IMR-90 (cell line): ENCODE data around the gene SPRR3. TPM values are rescaled to one million over a fixed set of nuclear protein-coding genes. Genes with fewer than 3 reads are reported as not detected.

Experiments
- ATAC-seq: fragments of 200-7000 bp; cut with Tn5 transposase; 2 replicates; pipeline ENCODE4 v1.9.1; 2020; ENCODE audit warnings: low read depth, mild to moderate bottlenecking, moderate library complexity
- BruUV-seq: library from RNA; stranded (reverse); fragments of 400-500 nt; replicated peaks from 2 replicates; lab custom pipeline; 2021; lab: Mats Ljungman, UMichigan
- CTCF ChIA-PET: fragments of 300-600 bp; formaldehyde crosslinking; extraction: SDS; loops from one replicate; lab custom pipeline; 2021; ENCODE audit warnings: antibody characterized with exemption; lab: Yijun Ruan, JAX
- POLR2A ChIA-PET: fragments of 300-600 bp; sonication (Branson Sonifier 250); formaldehyde crosslinking; loops from one replicate; lab custom pipeline; 2022; ENCODE audit warnings: antibody characterized with exemption; ENCODE audit not compliant: unreplicated experiment; lab: Charles Lee
- DNase-seq: peaks from one replicate; pipeline ENCODE4 v3.0.0; 2013
- H2AFZ ChIP-seq: replicated peaks from 2 replicates; pipeline ENCODE3; 2013; ENCODE audit warnings: low read length, mild to moderate bottlenecking; ENCODE audit not compliant: poor library complexity
- H2AK5ac ChIP-seq: 2 replicates; pipeline ENCODE4 v1.6.1; 2013; ENCODE audit warnings: low read depth, low read length, inconsistent platforms
- H2AK9ac ChIP-seq: replicated peaks from 2 replicates; pipeline ENCODE3; 2013; ENCODE audit warnings: mild to moderate bottlenecking, low read depth, low read length, moderate library complexity; ENCODE audit not compliant: poor library complexity
- H2BK120ac ChIP-seq: 2 replicates; pipeline ENCODE4 v1.6.1; 2013; ENCODE audit warnings: low read depth, low read length, inconsistent platforms
- H2BK15ac ChIP-seq: 3 replicates; pipeline ENCODE4 v1.6.1; 2013; ENCODE audit warnings: low read depth, low read length, inconsistent platforms
- H2BK20ac ChIP-seq: 2 replicates; pipeline ENCODE4 v1.6.1; 2013; ENCODE audit warnings: low read depth, mild to moderate bottlenecking, inconsistent platforms, low read length, moderate library complexity
- H2BK5ac ChIP-seq: 2 replicates; pipeline ENCODE4 v1.6.1; 2013; ENCODE audit warnings: mild to moderate bottlenecking, low read depth, low read length, inconsistent platforms; ENCODE audit not compliant: poor library complexity, severe bottlenecking
- H3K14ac ChIP-seq: replicated peaks from 2 replicates; pipeline ENCODE4 v1.6.1; 2013; ENCODE audit warnings: low read depth, low read length, inconsistent platforms
- H3K18ac ChIP-seq: 2 replicates; pipeline ENCODE4 v1.6.1; 2013; ENCODE audit warnings: low read depth, low read length, control low read depth
- H3K23ac ChIP-seq: 2 replicates; pipeline ENCODE4 v1.6.1; 2013; ENCODE audit warnings: low read depth, low read length, inconsistent platforms
- H3K27ac ChIP-seq: 2 replicates; pipeline ENCODE4 v1.5.1; 2013; ENCODE audit warnings: mild to moderate bottlenecking, control low read depth, low read length; ENCODE audit not compliant: insufficient read depth
- H3K27me3 ChIP-seq: 2 replicates; pipeline ENCODE4 v1.6.1; 2013; ENCODE audit warnings: low read length; ENCODE audit not compliant: control insufficient read depth, insufficient read depth
- H3K36me3 ChIP-seq: 2 replicates; pipeline ENCODE4 v1.6.1; 2013; ENCODE audit warnings: low read length, mixed read lengths; ENCODE audit not compliant: control insufficient read depth, insufficient read depth
- H3K4ac ChIP-seq: 2 replicates; pipeline ENCODE4 v1.6.1; 2013; ENCODE audit warnings: low read depth, low read length, inconsistent platforms
- H3K4me1 ChIP-seq: 2 replicates; pipeline ENCODE4 v1.6.1; 2013; ENCODE audit warnings: low read length, mixed read lengths; ENCODE audit not compliant: control insufficient read depth, insufficient read depth
- H3K4me2 ChIP-seq: 2 replicates; pipeline ENCODE4 v1.6.1; 2013; ENCODE audit warnings: low read depth, mild to moderate bottlenecking, control low read depth, low read length, moderate library complexity
- H3K4me3 ChIP-seq: 2 replicates; pipeline ENCODE4 v1.5.1; 2013; ENCODE audit warnings: low read depth, mild to moderate bottlenecking, control low read depth, low read length, moderate library complexity; ENCODE audit not compliant: insufficient read depth
- H3K56ac ChIP-seq: 2 replicates; pipeline ENCODE4 v1.6.1; 2013; ENCODE audit warnings: low read length, inconsistent platforms; ENCODE audit not compliant: insufficient read depth; ENCODE audit errors: extremely low read depth
- H3K79me1 ChIP-seq, 2 experiments: 2 replicates each; pipeline ENCODE4 v1.6.1; 2013; ENCODE audit warnings: low read length in 2 of 2, inconsistent platforms in 1 of 2, low read depth in 1 of 2
- H3K9ac ChIP-seq: 2 replicates; pipeline ENCODE4 v1.6.1; 2013; ENCODE audit warnings: low read depth, low read length, control low read depth
- H3K9me1 ChIP-seq: 2 replicates; pipeline ENCODE4 v1.6.1; 2013; ENCODE audit warnings: low read length, inconsistent platforms; ENCODE audit not compliant: insufficient read depth
- H3K9me3 ChIP-seq: 2 replicates; pipeline ENCODE4 v1.6.1; 2013; ENCODE audit warnings: low read length; ENCODE audit not compliant: control insufficient read depth, insufficient read depth
- H4K20me1 ChIP-seq: 2 replicates; pipeline ENCODE4 v1.6.1; 2013; ENCODE audit warnings: low read length, inconsistent platforms; ENCODE audit not compliant: insufficient read depth
- H4K5ac ChIP-seq: 2 replicates; pipeline ENCODE4 v1.6.1; 2013; ENCODE audit warnings: mild to moderate bottlenecking, low read depth, low read length, control low read depth
- H4K8ac ChIP-seq, 2 experiments: 2 replicates each; pipeline ENCODE4 v1.6.1; 2013; ENCODE audit warnings: low read depth in 2 of 2, low read length in 2 of 2, control low read depth in 1 of 2, inconsistent platforms in 1 of 2
- H4K91ac ChIP-seq: 2 replicates; pipeline ENCODE4 v1.6.1; 2013; ENCODE audit warnings: low read depth, low read length, inconsistent platforms; ENCODE audit not compliant: insufficient read depth
- CEBPB ChIP-seq: IDR thresholded peaks from 2 replicates; pipeline ENCODE4 v1.6.1; 2012; ENCODE audit warnings: low read depth, low read length, improper control_type of control experiment
- MAFK ChIP-seq: IDR thresholded peaks from 2 replicates; pipeline ENCODE4 v1.6.1; 2012; ENCODE audit warnings: low read depth, low read length, improper control_type of control experiment
- MXI1 ChIP-seq: IDR thresholded peaks from 2 replicates; pipeline ENCODE4 v1.6.1; 2012; ENCODE audit warnings: low read depth, mild to moderate bottlenecking, low read length, moderate library complexity, borderline replicate concordance
- POLR2A ChIP-seq: IDR thresholded peaks from 2 replicates; pipeline ENCODE4 v1.6.1; 2012; ENCODE audit warnings: mild to moderate bottlenecking, low read depth, low read length
- RCOR1 ChIP-seq: IDR thresholded peaks from 2 replicates; pipeline ENCODE4 v1.6.1; 2012; ENCODE audit warnings: mild to moderate bottlenecking, low read length, improper control_type of control experiment; ENCODE audit not compliant: insufficient replicate concordance
- RFX5 ChIP-seq: IDR thresholded peaks from 2 replicates; pipeline ENCODE4 v1.8.0; 2012; ENCODE audit warnings: low read depth, mild to moderate bottlenecking, low read length, moderate library complexity
- WGBS, 2 experiments: methylation state at CpG; one replicate each; pipeline versions ENCODE4 v1.1.5 to v1.1.7; 2013; ENCODE audit warnings: missing lambda C conversion rate in 2 of 2; ENCODE audit not compliant: insufficient read length in 1 of 2; ENCODE audit errors: extremely low coverage in 2 of 2; 5-methylcytosine and 5-hydroxymethylcytosine counted together
- dilution Hi-C: fragments of 300-500 bp; cut with HindIII; formaldehyde crosslinking; loops from one replicate; pipeline ENCODE4 v1.14.3; 2018; ENCODE audit warnings: low sequenced_read_pairs; ENCODE audit not compliant: unreplicated experiment
- in situ Hi-C: fragments of 300-500 bp; cut with MboI; formaldehyde crosslinking; loops from 3 replicates; pipeline ENCODE4 v1.14.3; 2019; ENCODE audit warnings: low sequenced_read_pairs, inconsistent platforms, mixed read lengths
- intact Hi-C: fragments of 100-400 bp; cut with micrococcal nuclease; formaldehyde crosslinking; loops from 2 replicates; pipeline ENCODE4 v1.10.0; 2022
- polyA plus RNA-seq, 3 experiments: library from polyadenylated mRNA; depleted of rRNA; stranded (reverse); fragments of >200 nt; gene quantifications; 2 replicates each; pipeline ENCODE4 v1.2.3, GENCODE V29; 2012; ENCODE audit warnings: low replicate concordance in 1 of 3
- total RNA-seq: library from RNA; depleted of rRNA; stranded (reverse); fragments of >200 nt; gene quantifications from 2 replicates; pipeline ENCODE4 v1.2.3, GENCODE V29; 2012
- TF ChIP-seq, protein P1 (sequence below): fragments of 150-350 bp; IDR thresholded peaks from 2 replicates; pipeline ENCODE4 v1.6.1; 2016; ENCODE audit warnings: low read depth, mild to moderate bottlenecking, low read length, moderate library complexity, borderline replicate concordance

The SPRR3 gene
- total and polyA plus RNA-seq, 2 of the 4 experiments (the other 2 are of a cell fraction): not detected

DNA sequence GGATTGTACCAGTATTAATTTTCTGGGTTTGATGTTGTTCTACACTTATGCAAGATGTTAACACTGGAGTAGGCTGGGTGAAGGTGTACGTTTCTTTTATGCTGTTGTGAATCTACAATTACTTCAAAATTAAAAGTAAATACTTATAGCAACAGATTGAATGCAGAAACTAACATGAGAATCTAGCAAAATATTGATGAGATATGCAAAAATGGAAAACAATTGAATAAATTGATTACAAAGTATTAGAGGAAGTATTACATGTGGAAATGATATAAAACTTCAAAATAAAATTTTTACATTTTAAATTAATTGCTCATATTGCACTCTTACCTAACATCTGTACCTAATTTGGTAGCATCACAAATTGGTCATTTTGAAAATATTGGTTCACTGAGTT is 5.7 kb upstream of the SPRR3 start:
- Histone ChIP-seq H3K9ac (no peak overlapping the region), H3K79me1 (no peaks in the 10 kb centered on the region), H2AK9ac (no peak overlapping the region), H3K4me2 (no peak overlapping the region), H4K8ac (no peak overlapping the region), H4K91ac (no peak overlapping the region), H3K9me3 (no peaks in the 10 kb centered on the region), H3K23ac (no peak overlapping the region), H4K20me1 (no peaks in the 10 kb centered on the region), H3K4me1 (no peaks in the 10 kb centered on the region), H3K4ac (no peak overlapping the region), H3K18ac (no peak overlapping the region), H3K14ac (no peak overlapping the region), H3K4me3 (no peak overlapping the region), H2AK5ac (no peak overlapping the region), H2BK5ac (no peak overlapping the region), H2BK20ac (no peak overlapping the region), H3K27ac (no peak overlapping the region), H4K5ac (no peak overlapping the region), H2BK120ac (no peak overlapping the region), H3K9me1 (no peaks in the 10 kb centered on the region), H3K27me3 (no peaks in the 10 kb centered on the region), H2BK15ac (no peak overlapping the region), H3K36me3 (no peaks in the 10 kb centered on the region), H2AFZ (no peak overlapping the region), H3K56ac (no peak overlapping the region)
- in situ Hi-C loops: no loop called here
- ChIA-PET POLR2A (no interaction called here), CTCF (interaction anchor here (0.7 kb wide), 1 partner anchor 12 kb away, joined by 3 read pairs; the partner anchor contains the start of gene SPRR1A)
- WGBS, 2 experiments: no CpG with 5 or more reads among the region's 1 CpG
- no TSS peak for BruUV-seq
- dilution Hi-C loops: no loop called here
- intact Hi-C loops: no loop called here
- ATAC-seq (no peak), DNase-seq (no peak)
- TF ChIP-seq, protein P1, sequence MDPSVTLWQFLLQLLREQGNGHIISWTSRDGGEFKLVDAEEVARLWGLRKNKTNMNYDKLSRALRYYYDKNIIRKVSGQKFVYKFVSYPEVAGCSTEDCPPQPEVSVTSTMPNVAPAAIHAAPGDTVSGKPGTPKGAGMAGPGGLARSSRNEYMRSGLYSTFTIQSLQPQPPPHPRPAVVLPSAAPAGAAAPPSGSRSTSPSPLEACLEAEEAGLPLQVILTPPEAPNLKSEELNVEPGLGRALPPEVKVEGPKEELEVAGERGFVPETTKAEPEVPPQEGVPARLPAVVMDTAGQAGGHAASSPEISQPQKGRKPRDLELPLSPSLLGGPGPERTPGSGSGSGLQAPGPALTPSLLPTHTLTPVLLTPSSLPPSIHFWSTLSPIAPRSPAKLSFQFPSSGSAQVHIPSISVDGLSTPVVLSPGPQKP: no peak
- TF ChIP-seq RFX5: no peak
- TF ChIP-seq RCOR1: no peak
- TF ChIP-seq POLR2A: no peak
- TF ChIP-seq CEBPB: no peak
- no peak for TF ChIP-seq MXI1
- TF ChIP-seq MAFK: peak; percentile 59; the same call in 1 of the 2 replicates
